Stomach (tissue), 9 donors: ENCODE results near the gene SGK1. TPM values are rescaled to one million over a fixed set of nuclear protein-coding genes. Genes with fewer than 3 reads are reported as not detected.

ENCODE experiments used
- DNase-seq, 2 donors: peaks; one replicate each; pipeline versions ENCODE4 v3.0.0 to v3.0.0-alpha.2; 2013 to 2019
- H3K27ac ChIP-seq, 5 donors: fragments of 200-600 bp in 4 of 5; sonication (generic) in 4 of 5; one replicate each; pipeline ENCODE4 v1.5.1; 2013 to 2019; ENCODE audit warnings: mild to moderate bottlenecking in 1 of 5, moderate library complexity in 1 of 5
- H3K27me3 ChIP-seq, 3 donors: fragments of 200-600 bp; sonication (generic); one replicate each; pipeline ENCODE4 v1.5.1; 2017 to 2019; ENCODE audit warnings: mixed run types in 1 of 3
- H3K36me3 ChIP-seq, 4 donors: fragments of 200-600 bp; sonication (generic); 1 replicate in 3 of 4; 2 replicates in 1 of 4; pipeline ENCODE4 v1.5.1; 2016 to 2019
- H3K4me1 ChIP-seq, 4 donors: fragments of 200-600 bp; sonication (generic); one replicate each; pipeline ENCODE4 v1.5.1; 2016 to 2019
- H3K4me3 ChIP-seq, 4 donors: fragments of 200-600 bp; sonication (generic) in 3 of 4; one replicate each; pipeline ENCODE4 v1.5.1; 2016 to 2019; ENCODE audit warnings: mild to moderate bottlenecking in 1 of 4
- H3K9me3 ChIP-seq, 4 donors: fragments of 200-600 bp; sonication (generic); one replicate each; pipeline ENCODE4 v1.5.1; 2016 to 2019
- CTCF ChIP-seq, 7 experiments: fragments of 450-650 bp in 4 of 7; fragments of 200-600 bp in 3 of 7; sonication (generic) in 3 of 7; IDR thresholded peaks; one replicate each; pipeline ENCODE4 v1.5.1; 2016 to 2019; ENCODE audit warnings: antibody characterized with exemption in 7 of 7, control low read depth in 2 of 7, mild to moderate bottlenecking in 1 of 7
- EP300 ChIP-seq: sonication (generic); formaldehyde crosslinking; IDR thresholded peaks from one replicate; pipeline ENCODE4 v1.6.1; 2017; ENCODE audit warnings: antibody characterized with exemption
- POLR2A ChIP-seq, 4 donors: fragments of 450-650 bp; IDR thresholded peaks; one replicate each; pipeline ENCODE4 v1.6.1; 2016; ENCODE audit warnings: antibody characterized with exemption in 4 of 4, control low read depth in 2 of 4, mild to moderate bottlenecking in 1 of 4, moderate library complexity in 1 of 4
- POLR2AphosphoS5 ChIP-seq, 3 donors: sonication (generic); formaldehyde crosslinking; IDR thresholded peaks; one replicate each; pipeline ENCODE4 v1.6.1; 2016; ENCODE audit warnings: antibody characterized with exemption in 3 of 3
- WGBS, 5 donors: extraction: QIAGEN DNeasy Blood & Tissue Kit in 3 of 5; methylation state at CpG; one replicate each; pipeline versions ENCODE4 v1.1.5 to v1.1.7; 2013 to 2018; 5-methylcytosine and 5-hydroxymethylcytosine counted together
- intact Hi-C: fragments of 100-400 bp; cut with DNase I; formaldehyde crosslinking; loops from one replicate; pipeline ENCODE4 v1.15.1; 2023; ENCODE audit warnings: low total_unique reads
- polyA plus RNA-seq, 3 donors: library from polyadenylated mRNA; stranded (reverse); fragments of 200-250 nt; gene quantifications; one replicate each; pipeline ENCODE4 v1.2.3, GENCODE V29; 2013
- total RNA-seq, 5 donors: library from RNA; depleted of rRNA; stranded (reverse); fragments of >200 nt; gene quantifications; one replicate each; pipeline versions ENCODE4 v1.1.0 to v1.2.3, GENCODE V29; 2014 to 2016
- donor health status: healthy with polysubstance abuse.
- donor health status: Bipolar disorder and iron deficiency.
- donor health status: healthy.

SGK1 gene
- total and polyA plus RNA-seq, 8 donors = 72.3 to 347 (median 154) TPM

- TF ChIP-seq CTCF (IDR thresholded peaks at IDR 0.05) (no peak), EP300 (no peak), POLR2A (IDR thresholded peaks at IDR 0.05) (no peak), POLR2AphosphoS5 (IDR thresholded peaks at IDR 0.05) (no peak)
- Histone ChIP-seq H3K9me3 (no peaks in the 10 kb centered on the region), H3K27ac (no peak overlapping the region), H3K27me3 (no peaks in the 10 kb centered on the region), H3K4me3 (no peak overlapping the region), H3K36me3 (no peaks in the 10 kb centered on the region), H3K4me1 (peaks cover 0 to 18% (median 11%) of the 10 kb centered on the region in 4 donors)
- 80 to 93% (median 89%) methylated on average over 4 of the region's 4 CpGs for WGBS, 5 donors
- no peak for DNase-seq
- intact Hi-C loops = no loop called here
Measured at GRCh38 chr6:134254118-134254517, 63.8 kb downstream of the SGK1 start.

GRCh38 chr6:134253681-134254080 lies 64.2 kb downstream of the SGK1 start:
- no peaks in the 10 kb centered on the region for H3K9me3 ChIP-seq
- peaks cover 0 to 21% (median 12%) of the 10 kb centered on the region in 4 donors for H3K4me1 ChIP-seq
- H3K27ac ChIP-seq = no peak overlapping the region
- H3K4me3 ChIP-seq = no peak overlapping the region
- H3K27me3 ChIP-seq = no peaks in the 10 kb centered on the region
- intact Hi-C loops = no loop called here
- WGBS, 5 donors = 71 to 79% (median 78%) methylated on average over 7 of the region's 7 CpGs
- no peaks in the 10 kb centered on the region for H3K36me3 ChIP-seq
- TF ChIP-seq POLR2AphosphoS5 (IDR thresholded peaks at IDR 0.05) (no peak), POLR2A (IDR thresholded peaks at IDR 0.05) (no peak), EP300 (no peak), CTCF (IDR thresholded peaks at IDR 0.05) (no peak)
- peak in 1 of 2 donors; percentile 13 for DNase-seq

GRCh38 chr6:134251320-134251719 lies 66.6 kb downstream of the SGK1 start:
- Histone ChIP-seq H3K27ac (no peak overlapping the region), H3K4me1 (peaks cover 0 to 30% (median 15%) of the 10 kb centered on the region in 4 donors), H3K9me3 (no peaks in the 10 kb centered on the region), H3K36me3 (no peaks in the 10 kb centered on the region), H3K4me3 (no peak overlapping the region), H3K27me3 (no peaks in the 10 kb centered on the region)
- WGBS, 5 donors = 82 to 94% (median 91%) methylated on average over 3 of the region's 3 CpGs
- intact Hi-C loops = no loop called here
- TF ChIP-seq EP300 (no peak), POLR2A (IDR thresholded peaks at IDR 0.05) (no peak), POLR2AphosphoS5 (IDR thresholded peaks at IDR 0.05) (no peak), CTCF (IDR thresholded peaks at IDR 0.05) (no peak)
- DNase-seq = no peak

GRCh38 chr6:134250776-134251175 lies 67.1 kb downstream of the SGK1 start:
- Histone ChIP-seq H3K36me3 (no peaks in the 10 kb centered on the region), H3K27ac (peak overlapping the region in 2 of 5 donors; percentile 1 to 54), H3K27me3 (no peaks in the 10 kb centered on the region), H3K4me1 (peaks cover 0 to 30% (median 15%) of the 10 kb centered on the region in 4 donors), H3K4me3 (no peak overlapping the region), H3K9me3 (no peaks in the 10 kb centered on the region)
- DNase-seq = no peak
- WGBS, 5 donors = 93 to 100% (median 96%) methylated on average over 2 of the region's 2 CpGs
- intact Hi-C loops = no loop called here
- TF ChIP-seq EP300 (no peak), POLR2AphosphoS5 (IDR thresholded peaks at IDR 0.05) (no peak), POLR2A (IDR thresholded peaks at IDR 0.05) (no peak), CTCF (IDR thresholded peaks at IDR 0.05) (no peak)
